DMS53 treated with DMSO at 0.1 percent for 48 hours (cell line): ENCODE results near the gene LRRC74B.
A peak's percentile ranks its signal among the peaks of the same experiment; 100 is the strongest.
"Not testable (repeated sequence)": the region's sequence is repeated elsewhere in the genome, so short reads cannot be mapped to it uniquely, and the experiment has no call there.

ENCODE experiments used
- DNase-seq: peaks from one replicate; lab custom pipeline; 2025; ENCODE audit not compliant: unreplicated experiment; lab: John Stamatoyannopoulos, UW

The LRRC74B gene

GRCh38 chr22:21045585-21046294, at the start of gene LRRC74B:
Gene LRRC74B (plus strand): TSS chr22:21045946. CDS start chr22:21045987, 41 bp downstream.
- DNase-seq = peak; percentile 15

- DNase-seq = no peak
Measured at GRCh38 chr22:20996031-20996410, 49.7 kb upstream of the LRRC74B start.

GRCh38 chr22:20996598-20997535, 48.9 kb upstream of the LRRC74B start:
- DNase-seq = no peak

GRCh38 chr22:20997536-20998257, 48.0 kb upstream of the LRRC74B start:
- no peak for DNase-seq

- no peak for DNase-seq
Measured at GRCh38 chr22:20998411-20999336, 47.1 kb upstream of the LRRC74B start.

GRCh38 chr22:20999350-21000206, 46.2 kb upstream of the LRRC74B start:
- DNase-seq = no peak

- no peak for DNase-seq
Measured at GRCh38 chr22:21000207-21000986, 45.3 kb upstream of the LRRC74B start.

GRCh38 chr22:21000987-21001600, 44.7 kb upstream of the LRRC74B start:
- no peak for DNase-seq

GRCh38 chr22:21001601-21002325, 44.0 kb upstream of the LRRC74B start, which contains the start of gene THAP7:
Gene THAP7 (minus strand): TSS chr22:21002118. CDS start chr22:21001911, 207 bp downstream.
- DNase-seq = peak; percentile 60

GRCh38 chr22:21003782-21004181, 42.0 kb upstream of the LRRC74B start:
- DNase-seq = no peak

GRCh38 chr22:21009208-21009607, 36.5 kb upstream of the LRRC74B start:
- not testable (repeated sequence) for DNase-seq

GRCh38 chr22:21009638-21010425, 35.9 kb upstream of the LRRC74B start:
- DNase-seq = no peak

GRCh38 chr22:21010426-21011113, 35.2 kb upstream of the LRRC74B start:
- DNase-seq = no peak

- DNase-seq = no peak
Measured at GRCh38 chr22:21012446-21013407, 33.0 kb upstream of the LRRC74B start.

- no peak for DNase-seq
Measured at GRCh38 chr22:21013657-21014201, 32.0 kb upstream of the LRRC74B start.
